Coronary artery (tissue), 2 donors: ENCODE results near the gene MXI1.

Experiments
- DNase-seq: peaks from one replicate; pipeline ENCODE4 v3.0.0-alpha.2; 2017; ENCODE audit warnings: low spot score
- H3K27ac ChIP-seq, 2 donors: fragments of 200-600 bp; sonication (generic); one replicate each; pipeline ENCODE4 v1.5.1; 2016 to 2019
- H3K4me3 ChIP-seq: fragments of 200-600 bp; sonication (generic); 2 replicates; pipeline ENCODE4 v1.5.1; 2016; ENCODE audit warnings: mild to moderate bottlenecking, moderate library complexity
- CTCF ChIP-seq: fragments of 200-600 bp; sonication (generic); IDR thresholded peaks from one replicate; pipeline ENCODE4 v1.5.1; 2019; ENCODE audit warnings: antibody characterized with exemption

MXI1 gene

GRCh38 chr10:110216240-110216639 lies 8.8 kb downstream of the MXI1 start:
- H3K27ac ChIP-seq, result peak overlapping the region; percentile 65 to 74

GRCh38 chr10:110216942-110217661 lies 9.7 kb downstream of the MXI1 start:
- Histone ChIP-seq H3K4me3 (no peak overlapping the region), H3K27ac (peak overlapping the region; percentile 65)
- no peak for TF ChIP-seq CTCF
- no peak for DNase-seq

More at GRCh38 chr10:110216240-110216639, 8.8 kb downstream of the MXI1 start:
- no peak for TF ChIP-seq CTCF
- no peak for DNase-seq
- no peak overlapping the region for H3K4me3 ChIP-seq

- TF ChIP-seq CTCF, result no peak
- no peak for DNase-seq
- H3K4me3 ChIP-seq, result no peak overlapping the region
- peak overlapping the region; percentile 65 for H3K27ac ChIP-seq
Observed at GRCh38 chr10:110217662-110218008, 10.2 kb downstream of the MXI1 start.

GRCh38 chr10:110218632-110219031 lies 11.2 kb downstream of the MXI1 start:
- DNase-seq, result no peak
- Histone ChIP-seq H3K4me3 (no peak overlapping the region), H3K27ac (no peak overlapping the region)
- TF ChIP-seq CTCF, result no peak

- TF ChIP-seq CTCF, result no peak
- no peak overlapping the region for H3K4me3 ChIP-seq
- H3K27ac ChIP-seq, result peak overlapping the region; percentile 89 to 94
- no peak for DNase-seq
Observed at GRCh38 chr10:110219884-110220283, 12.5 kb downstream of the MXI1 start.

- DNase-seq, result no peak
- Histone ChIP-seq H3K27ac (peak overlapping the region; percentile 89 to 94), H3K4me3 (peak overlapping the region; percentile 4)
- no peak for TF ChIP-seq CTCF
Observed at GRCh38 chr10:110220398-110220797, 13.0 kb downstream of the MXI1 start.

GRCh38 chr10:110221044-110221720 lies 13.8 kb downstream of the MXI1 start:
- no peak for TF ChIP-seq CTCF
- peak overlapping the region; percentile 72 for H3K4me3 ChIP-seq
- peak overlapping the region; percentile 89 to 94 for H3K27ac ChIP-seq
- DNase-seq, result no peak
